Retinal pigment epithelial cell (primary cell): ENCODE results near the gene HACD2.

Source experiments
- DNase-seq: peaks from one replicate; pipeline ENCODE4 v3.0.0-alpha.2; 2010; ENCODE audit warnings: low read depth
- H3K4me3 ChIP-seq: 2 replicates; pipeline ENCODE4 v1.5.1; 2011; ENCODE audit warnings: mild to moderate bottlenecking, low read length, control low read depth, moderate library complexity
- CTCF ChIP-seq: conservative IDR thresholded peaks from 2 replicates; pipeline ENCODE4 v1.5.1; 2011; ENCODE audit warnings: low read depth, low read length, control low read depth, inconsistent platforms

HACD2 gene

GRCh38 chr3:123534264-123534663 lies 50.6 kb downstream of the HACD2 start:
- no peak for TF ChIP-seq CTCF
- no peak for DNase-seq
- H3K4me3 ChIP-seq = no peak overlapping the region

GRCh38 chr3:123533554-123534159 lies 51.2 kb downstream of the HACD2 start:
- no peak for TF ChIP-seq CTCF
- no peak overlapping the region for H3K4me3 ChIP-seq
- no peak for DNase-seq

- no peak for DNase-seq
- H3K4me3 ChIP-seq = no peak overlapping the region
- no peak for TF ChIP-seq CTCF
Observed at GRCh38 chr3:123528130-123528529, 56.7 kb downstream of the HACD2 start.

GRCh38 chr3:123527046-123527445 lies 57.8 kb downstream of the HACD2 start:
- no peak for DNase-seq
- TF ChIP-seq CTCF = no peak
- H3K4me3 ChIP-seq = no peak overlapping the region

GRCh38 chr3:123526474-123526873 lies 58.4 kb downstream of the HACD2 start:
- TF ChIP-seq CTCF = no peak
- no peak overlapping the region for H3K4me3 ChIP-seq
- DNase-seq = no peak

GRCh38 chr3:123525433-123525832 lies 59.4 kb downstream of the HACD2 start:
- no peak for DNase-seq
- TF ChIP-seq CTCF = no peak
- H3K4me3 ChIP-seq = no peak overlapping the region

GRCh38 chr3:123524981-123525380 lies 59.9 kb downstream of the HACD2 start:
- no peak overlapping the region for H3K4me3 ChIP-seq
- no peak for TF ChIP-seq CTCF
- DNase-seq = no peak
